Panc1 (cell line): Measurements from ENCODE around the gene ABCC8. TPM values are rescaled to one million over a fixed set of nuclear protein-coding genes. Genes with fewer than 3 reads are reported as not detected.

ENCODE experiments used
- ATAC-seq: fragments of 200-7000 bp; cut with Tn5 transposase; 2 replicates; pipeline ENCODE4 v1.9.1; 2020; ENCODE audit warnings: mild to moderate bottlenecking, moderate library complexity
- BruUV-seq: library from RNA; stranded (reverse); fragments of 400-500 nt; replicated peaks from 2 replicates; lab custom pipeline; 2021; lab: Mats Ljungman, UMichigan
- CTCF ChIA-PET: fragments of 300-600 bp; sonication (Branson Sonifier 250); formaldehyde crosslinking; loops from one replicate; lab custom pipeline; 2022; ENCODE audit warnings: antibody characterized with exemption; lab: Charles Lee
- POLR2A ChIA-PET: fragments of 300-600 bp; sonication (Branson Sonifier 250); formaldehyde crosslinking; loops from one replicate; lab custom pipeline; 2022; ENCODE audit warnings: antibody characterized with exemption; lab: Charles Lee
- DNase-seq: peaks from one replicate; pipeline ENCODE4 v3.0.0-alpha.2; 2010; ENCODE audit warnings: low read depth, low spot score
- H3K27ac ChIP-seq: 2 replicates; pipeline ENCODE4 v1.5.1; 2011; ENCODE audit warnings: mild to moderate bottlenecking, low read length, inconsistent platforms
- H3K27me3 ChIP-seq: fragments of 200-500 bp; sonication (Bioruptor generic); 2 replicates; pipeline ENCODE4 v1.6.0; 2014; ENCODE audit warnings: low read length, inconsistent platforms; ENCODE audit not compliant: control insufficient read depth, insufficient read depth
- H3K36me3 ChIP-seq: fragments of 200-500 bp; sonication (Bioruptor generic); 2 replicates; pipeline ENCODE4 v1.5.1; 2014; ENCODE audit warnings: inconsistent platforms, mild to moderate bottlenecking, low read length, moderate library complexity; ENCODE audit not compliant: control insufficient read depth, insufficient read depth
- H3K4me1 ChIP-seq: 2 replicates; pipeline ENCODE4 v1.5.1; 2011; ENCODE audit warnings: inconsistent platforms, mild to moderate bottlenecking, low read length, moderate library complexity; ENCODE audit not compliant: control insufficient read depth, insufficient read depth
- H3K4me3 ChIP-seq, 2 experiments: 2 replicates each; pipeline ENCODE4 v1.5.1; 2011 to 2012; ENCODE audit warnings: low read depth in 2 of 2, low read length in 2 of 2, mild to moderate bottlenecking in 2 of 2, inconsistent platforms in 1 of 2, moderate library complexity in 1 of 2
- H3K9me3 ChIP-seq: fragments of 200-500 bp; sonication (Bioruptor generic); 2 replicates; pipeline ENCODE4 v1.5.1; 2014; ENCODE audit warnings: low read depth, mild to moderate bottlenecking, inconsistent platforms, low read length, moderate library complexity; ENCODE audit not compliant: control insufficient read depth, insufficient read depth
- POLR2AphosphoS5 ChIP-seq: IDR thresholded peaks from 2 replicates; pipeline ENCODE4 v1.6.1; 2012; ENCODE audit warnings: mild to moderate bottlenecking, low read depth, low read length, moderate library complexity
- SIN3A ChIP-seq: IDR thresholded peaks from 2 replicates; pipeline ENCODE4 v1.6.1; 2012; ENCODE audit warnings: low read depth, mild to moderate bottlenecking, low read length, moderate library complexity, borderline replicate concordance; ENCODE audit not compliant: insufficient read depth
- TCF7L2 ChIP-seq: IDR thresholded peaks from 2 replicates; pipeline ENCODE4 v1.6.1; 2011; ENCODE audit warnings: mild to moderate bottlenecking, low read depth, low read length, inconsistent platforms
- in situ Hi-C: cut with HindIII; loops from 2 replicates; pipeline ENCODE4 v1.10.0; 2016; ENCODE audit warnings: low sequenced_read_pairs, low pct_unique_long_range_greater_than_20kb
- intact Hi-C: fragments of 100-400 bp; cut with micrococcal nuclease; formaldehyde crosslinking; loops from one replicate; pipeline ENCODE4 v1.10.0; 2022; ENCODE audit not compliant: unreplicated experiment
- total RNA-seq: library from RNA; stranded (reverse); gene quantifications from one replicate; pipeline ENCODE4 v1.2.1, GENCODE V29; 2021; ENCODE audit not compliant: unreplicated experiment
- TF ChIP-seq, protein P1 (sequence below): fragments of 450-650 bp; IDR thresholded peaks from 2 replicates; pipeline ENCODE4 v1.5.1; 2017; ENCODE audit warnings: mild to moderate bottlenecking
- TF ChIP-seq, protein P2 (sequence below), 2 experiments: IDR thresholded peaks; 2 replicates each; pipeline ENCODE4 v1.6.1; 2011 to 2012; ENCODE audit warnings: low read depth in 2 of 2, control low read depth in 1 of 2, low read length in 1 of 2, mild to moderate bottlenecking in 1 of 2, moderate library complexity in 1 of 2; ENCODE audit not compliant: insufficient read depth in 1 of 2

Gene ABCC8
- total RNA-seq, 1 experiment from 2014 or later = 0.18 TPM

DNA sequence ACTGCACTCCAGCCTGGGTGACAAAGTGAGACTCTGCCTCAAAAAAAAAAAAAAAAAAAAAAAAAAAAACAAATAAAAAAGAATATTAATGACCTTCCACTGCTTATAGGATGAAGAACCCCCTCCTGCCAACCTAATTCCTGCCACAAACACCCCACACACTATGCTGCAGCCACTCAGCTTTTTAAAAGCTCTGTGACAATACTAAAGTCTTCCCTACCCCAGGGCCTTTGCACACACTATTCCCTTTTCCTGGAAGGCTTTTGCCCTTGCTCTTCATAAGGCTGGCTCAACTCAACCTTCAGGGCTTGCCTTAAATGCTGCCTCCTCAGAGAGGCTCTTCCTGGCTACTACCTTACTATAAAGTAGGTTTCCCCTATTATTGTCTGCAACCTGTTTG lies 77.4 kb downstream of the ABCC8 start:
- no peak overlapping the region for H3K4me3 ChIP-seq
- CTCF ChIA-PET = no interaction called here
- intact Hi-C loops = no loop called here
- DNase-seq (no peak), ATAC-seq (no peak)
- POLR2A ChIA-PET = no interaction called here
- H3K9me3 ChIP-seq = no peaks in the 10 kb centered on the region
- no peak overlapping the region for H3K27ac ChIP-seq
- TF ChIP-seq TCF7L2 = no peak
- TF ChIP-seq SIN3A = no peak
- TF ChIP-seq, protein P1, sequence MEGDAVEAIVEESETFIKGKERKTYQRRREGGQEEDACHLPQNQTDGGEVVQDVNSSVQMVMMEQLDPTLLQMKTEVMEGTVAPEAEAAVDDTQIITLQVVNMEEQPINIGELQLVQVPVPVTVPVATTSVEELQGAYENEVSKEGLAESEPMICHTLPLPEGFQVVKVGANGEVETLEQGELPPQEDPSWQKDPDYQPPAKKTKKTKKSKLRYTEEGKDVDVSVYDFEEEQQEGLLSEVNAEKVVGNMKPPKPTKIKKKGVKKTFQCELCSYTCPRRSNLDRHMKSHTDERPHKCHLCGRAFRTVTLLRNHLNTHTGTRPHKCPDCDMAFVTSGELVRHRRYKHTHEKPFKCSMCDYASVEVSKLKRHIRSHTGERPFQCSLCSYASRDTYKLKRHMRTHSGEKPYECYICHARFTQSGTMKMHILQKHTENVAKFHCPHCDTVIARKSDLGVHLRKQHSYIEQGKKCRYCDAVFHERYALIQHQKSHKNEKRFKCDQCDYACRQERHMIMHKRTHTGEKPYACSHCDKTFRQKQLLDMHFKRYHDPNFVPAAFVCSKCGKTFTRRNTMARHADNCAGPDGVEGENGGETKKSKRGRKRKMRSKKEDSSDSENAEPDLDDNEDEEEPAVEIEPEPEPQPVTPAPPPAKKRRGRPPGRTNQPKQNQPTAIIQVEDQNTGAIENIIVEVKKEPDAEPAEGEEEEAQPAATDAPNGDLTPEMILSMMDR = no peak
- TF ChIP-seq POLR2AphosphoS5 = no peak
- in situ Hi-C loops = no loop called here
- H3K27me3 ChIP-seq = no peaks in the 10 kb centered on the region
- H3K36me3 ChIP-seq = no peaks in the 10 kb centered on the region
- H3K4me1 ChIP-seq = no peaks in the 10 kb centered on the region
- no TSS peak for BruUV-seq

DNA sequence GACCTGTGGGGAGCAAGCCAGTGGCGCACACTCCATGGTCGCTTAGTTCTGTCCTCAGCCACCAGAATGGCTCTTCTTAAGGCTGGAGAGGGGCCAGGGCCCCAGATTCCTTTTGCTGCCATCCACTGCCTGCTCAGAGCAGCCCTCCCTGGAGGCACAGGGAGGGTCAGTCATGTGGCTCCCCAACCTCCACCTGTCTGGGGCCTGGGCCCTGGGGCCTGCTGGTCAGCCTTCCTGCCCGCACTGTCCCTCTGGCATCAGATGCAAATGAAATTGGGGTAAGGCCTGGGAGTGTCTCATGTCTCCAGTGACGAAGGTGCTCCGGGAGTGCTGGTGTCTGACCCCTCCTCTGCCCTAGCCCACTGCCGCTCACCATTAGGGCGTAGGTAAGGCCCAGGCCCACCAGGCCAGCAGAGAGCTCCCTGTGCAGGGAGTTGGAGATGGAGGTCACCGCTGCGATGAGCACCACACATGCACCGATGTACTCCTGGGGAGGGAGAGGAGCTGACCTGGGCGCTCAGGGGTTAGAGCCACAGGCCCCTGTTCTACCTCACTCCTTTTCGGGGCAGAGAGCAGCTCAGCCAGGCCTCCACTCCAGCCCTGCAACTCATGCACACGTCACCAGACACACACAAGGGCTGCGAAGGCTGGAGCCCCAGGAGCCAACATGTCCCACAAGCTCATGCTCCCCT lies 79.2 kb downstream of the ABCC8 start:
- Histone ChIP-seq H3K36me3 (no peaks in the 10 kb centered on the region), H3K27me3 (no peaks in the 10 kb centered on the region), H3K4me3 (no peak overlapping the region), H3K4me1 (no peaks in the 10 kb centered on the region), H3K9me3 (no peaks in the 10 kb centered on the region), H3K27ac (no peak overlapping the region)
- ATAC-seq = no peak
- TF ChIP-seq, protein P2, sequence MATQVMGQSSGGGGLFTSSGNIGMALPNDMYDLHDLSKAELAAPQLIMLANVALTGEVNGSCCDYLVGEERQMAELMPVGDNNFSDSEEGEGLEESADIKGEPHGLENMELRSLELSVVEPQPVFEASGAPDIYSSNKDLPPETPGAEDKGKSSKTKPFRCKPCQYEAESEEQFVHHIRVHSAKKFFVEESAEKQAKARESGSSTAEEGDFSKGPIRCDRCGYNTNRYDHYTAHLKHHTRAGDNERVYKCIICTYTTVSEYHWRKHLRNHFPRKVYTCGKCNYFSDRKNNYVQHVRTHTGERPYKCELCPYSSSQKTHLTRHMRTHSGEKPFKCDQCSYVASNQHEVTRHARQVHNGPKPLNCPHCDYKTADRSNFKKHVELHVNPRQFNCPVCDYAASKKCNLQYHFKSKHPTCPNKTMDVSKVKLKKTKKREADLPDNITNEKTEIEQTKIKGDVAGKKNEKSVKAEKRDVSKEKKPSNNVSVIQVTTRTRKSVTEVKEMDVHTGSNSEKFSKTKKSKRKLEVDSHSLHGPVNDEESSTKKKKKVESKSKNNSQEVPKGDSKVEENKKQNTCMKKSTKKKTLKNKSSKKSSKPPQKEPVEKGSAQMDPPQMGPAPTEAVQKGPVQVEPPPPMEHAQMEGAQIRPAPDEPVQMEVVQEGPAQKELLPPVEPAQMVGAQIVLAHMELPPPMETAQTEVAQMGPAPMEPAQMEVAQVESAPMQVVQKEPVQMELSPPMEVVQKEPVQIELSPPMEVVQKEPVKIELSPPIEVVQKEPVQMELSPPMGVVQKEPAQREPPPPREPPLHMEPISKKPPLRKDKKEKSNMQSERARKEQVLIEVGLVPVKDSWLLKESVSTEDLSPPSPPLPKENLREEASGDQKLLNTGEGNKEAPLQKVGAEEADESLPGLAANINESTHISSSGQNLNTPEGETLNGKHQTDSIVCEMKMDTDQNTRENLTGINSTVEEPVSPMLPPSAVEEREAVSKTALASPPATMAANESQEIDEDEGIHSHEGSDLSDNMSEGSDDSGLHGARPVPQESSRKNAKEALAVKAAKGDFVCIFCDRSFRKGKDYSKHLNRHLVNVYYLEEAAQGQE (IDR thresholded peaks at IDR 0.05; ENCODE audit: insufficient read depth in 1 of 2, low read depth in 2 of 2, low read length in 1 of 2) = no peak
- no peak for TF ChIP-seq TCF7L2
- TF ChIP-seq, protein P1 = no peak
- TF ChIP-seq POLR2AphosphoS5 = no peak
- no peak for TF ChIP-seq SIN3A
- CTCF ChIA-PET = no interaction called here
- intact Hi-C loops (no loop called here), in situ Hi-C loops (no loop called here)
- no peak for DNase-seq
- BruUV-seq = no TSS peak
- POLR2A ChIA-PET = interaction anchor here (0.5 kb wide), 1 partner anchor 25 kb away, joined by 3 read pairs; no protein-coding TSS in a partner anchor
